ENCODE data around the gene CD300C. TPM values are rescaled to one million over a fixed set of nuclear protein-coding genes. Genes with fewer than 3 reads are reported as not detected.

CD300C gene
- total RNA-seq, 1 donor from 2014 or later = 0.16 TPM

DNA sequence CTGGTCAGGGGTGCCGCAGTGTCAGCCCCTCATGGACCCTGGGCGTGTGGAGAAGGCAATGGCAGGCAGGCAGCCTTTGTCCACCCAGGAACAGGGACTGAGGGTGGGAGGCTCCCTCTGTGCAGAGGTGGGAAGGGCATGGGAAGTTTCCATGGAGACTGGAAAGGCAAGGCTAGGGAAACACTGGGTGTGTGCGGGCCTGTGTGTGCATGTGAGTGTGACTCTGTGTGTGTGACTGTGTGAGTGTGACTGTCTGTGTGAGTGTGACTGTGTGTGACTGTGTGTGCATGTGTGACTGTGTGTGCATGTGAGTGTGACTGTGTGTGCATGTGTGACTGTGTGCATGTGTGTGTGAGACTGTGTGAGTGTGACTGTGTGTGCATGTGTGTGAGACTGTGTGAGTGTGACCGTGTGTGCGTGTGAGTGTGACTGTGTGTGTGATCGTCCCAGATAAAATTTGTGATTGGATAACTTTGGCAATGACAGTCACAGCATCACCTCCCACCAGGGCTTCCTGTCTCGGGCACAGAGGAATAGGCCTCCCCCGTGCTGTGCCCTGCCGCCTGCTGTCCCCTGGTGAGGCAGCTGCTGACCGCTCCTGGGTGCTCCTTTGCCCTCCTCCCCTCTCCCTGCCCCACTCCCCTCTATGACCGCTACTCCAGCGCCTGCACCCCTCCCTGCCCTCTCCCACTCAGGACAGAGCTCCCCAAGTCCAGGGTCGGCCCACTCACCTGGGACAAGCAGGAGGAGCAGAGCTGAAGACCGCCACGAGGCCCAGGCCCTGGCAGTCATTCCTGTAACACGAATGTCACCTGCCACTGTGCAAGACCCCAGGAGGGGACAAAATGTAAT is 698 bp downstream of the CD300C start:
- H3K36me3 Mint-ChIP-seq (ENCODE audit: low read depth) = no peaks in the 10 kb centered on the region
- peaks cover 4% of the 10 kb centered on the region for H3K4me1 Mint-ChIP-seq
- DNase-seq = no peak
- intact Hi-C loops (cut with micrococcal nuclease) = no loop called here
- TF ChIP-seq, protein P1, sequence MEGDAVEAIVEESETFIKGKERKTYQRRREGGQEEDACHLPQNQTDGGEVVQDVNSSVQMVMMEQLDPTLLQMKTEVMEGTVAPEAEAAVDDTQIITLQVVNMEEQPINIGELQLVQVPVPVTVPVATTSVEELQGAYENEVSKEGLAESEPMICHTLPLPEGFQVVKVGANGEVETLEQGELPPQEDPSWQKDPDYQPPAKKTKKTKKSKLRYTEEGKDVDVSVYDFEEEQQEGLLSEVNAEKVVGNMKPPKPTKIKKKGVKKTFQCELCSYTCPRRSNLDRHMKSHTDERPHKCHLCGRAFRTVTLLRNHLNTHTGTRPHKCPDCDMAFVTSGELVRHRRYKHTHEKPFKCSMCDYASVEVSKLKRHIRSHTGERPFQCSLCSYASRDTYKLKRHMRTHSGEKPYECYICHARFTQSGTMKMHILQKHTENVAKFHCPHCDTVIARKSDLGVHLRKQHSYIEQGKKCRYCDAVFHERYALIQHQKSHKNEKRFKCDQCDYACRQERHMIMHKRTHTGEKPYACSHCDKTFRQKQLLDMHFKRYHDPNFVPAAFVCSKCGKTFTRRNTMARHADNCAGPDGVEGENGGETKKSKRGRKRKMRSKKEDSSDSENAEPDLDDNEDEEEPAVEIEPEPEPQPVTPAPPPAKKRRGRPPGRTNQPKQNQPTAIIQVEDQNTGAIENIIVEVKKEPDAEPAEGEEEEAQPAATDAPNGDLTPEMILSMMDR (IDR thresholded peaks at IDR 0.05) = no peak
- no peak for ATAC-seq (ENCODE audit: low read depth)
- H3K9me3 Mint-ChIP-seq = no peaks in the 10 kb centered on the region
- CTCF ChIA-PET = no interaction called here
- H3K27me3 Mint-ChIP-seq = peaks cover 3% of the 10 kb centered on the region
- POLR2A ChIA-PET = interaction anchor here (0.5 to 0.7 kb wide), 2 partner anchors 10 to 12 kb away, joined by 3 to 6 read pairs; no protein-coding TSS in a partner anchor
- H3K4me3 Mint-ChIP-seq = no peak overlapping the region
- H3K27ac Mint-ChIP-seq = no peak overlapping the region

- Mint-ChIP-seq H3K4me1 (peaks cover 4% of the 10 kb centered on the region), H3K27me3 (peaks cover 3% of the 10 kb centered on the region), H3K9me3 (no peaks in the 10 kb centered on the region), H3K4me3 (no peak overlapping the region), H3K36me3 (ENCODE audit: low read depth) (no peaks in the 10 kb centered on the region), H3K27ac (no peak overlapping the region)
- ATAC-seq (ENCODE audit: low read depth) = no peak
- TF ChIP-seq, protein P1 (IDR thresholded peaks at IDR 0.05) = no peak
- POLR2A ChIA-PET = no interaction called here
- CTCF ChIA-PET = no interaction called here
- DNase-seq = no peak
- intact Hi-C loops (cut with micrococcal nuclease) = no loop called here
Observed at GRCh38 chr17:74543891-74544760, 1.8 kb downstream of the CD300C start.

- no peaks in the 10 kb centered on the region for H3K9me3 Mint-ChIP-seq
- peaks cover 3% of the 10 kb centered on the region for H3K27me3 Mint-ChIP-seq
- H3K4me3 Mint-ChIP-seq = no peak overlapping the region
- H3K36me3 Mint-ChIP-seq (ENCODE audit: low read depth) = no peaks in the 10 kb centered on the region
- peaks cover 4% of the 10 kb centered on the region for H3K4me1 Mint-ChIP-seq
- intact Hi-C loops (cut with micrococcal nuclease) = no loop called here
- ChIA-PET CTCF (no interaction called here), POLR2A (no interaction called here)
- TF ChIP-seq, protein P1 (IDR thresholded peaks at IDR 0.05) = no peak
- no peak for DNase-seq
- no peak for ATAC-seq (ENCODE audit: low read depth)
- H3K27ac Mint-ChIP-seq = no peak overlapping the region
Observed at GRCh38 chr17:74543406-74543805, 2.5 kb downstream of the CD300C start.

DNA sequence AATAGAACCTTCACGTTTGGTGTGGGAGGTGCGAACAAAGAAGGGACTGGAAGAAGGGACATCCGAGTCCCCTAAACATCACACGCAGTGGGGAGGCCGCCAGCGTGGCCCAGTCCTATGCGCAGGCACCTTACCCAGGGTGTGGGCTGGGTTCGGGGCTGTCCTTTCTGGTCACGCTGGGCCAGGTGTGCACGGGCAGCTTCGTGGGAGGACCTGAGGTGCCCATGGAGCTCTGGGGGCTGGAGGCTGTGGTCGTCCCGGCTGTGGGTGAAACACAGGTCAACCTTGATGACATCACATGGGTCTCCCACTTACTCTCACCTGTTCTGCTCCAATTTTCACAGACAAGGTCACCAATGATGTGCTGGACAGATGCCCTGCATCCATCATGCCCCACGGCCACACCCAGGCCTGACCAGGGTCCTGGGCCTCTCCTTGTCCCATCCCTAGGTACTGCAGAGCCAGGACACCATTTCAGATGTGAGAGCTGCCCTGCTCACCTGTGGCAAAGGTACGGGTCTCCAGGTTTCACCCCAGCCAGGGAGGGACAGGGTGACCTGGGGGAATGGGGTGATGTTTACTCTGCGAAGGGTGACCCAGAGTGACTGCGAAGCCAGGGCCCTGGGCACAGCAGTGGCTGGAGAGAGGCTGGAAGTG is 3.1 kb downstream of the CD300C start:
- no peak overlapping the region for H3K4me3 Mint-ChIP-seq
- ChIA-PET CTCF (no interaction called here), POLR2A (no interaction called here)
- H3K27me3 Mint-ChIP-seq = peaks cover 3% of the 10 kb centered on the region
- H3K4me1 Mint-ChIP-seq = peaks cover 4% of the 10 kb centered on the region
- no peak for ATAC-seq (ENCODE audit: low read depth)
- no peak overlapping the region for H3K27ac Mint-ChIP-seq
- intact Hi-C loops (cut with micrococcal nuclease) = no loop called here
- no peaks in the 10 kb centered on the region for H3K36me3 Mint-ChIP-seq (ENCODE audit: low read depth)
- no peaks in the 10 kb centered on the region for H3K9me3 Mint-ChIP-seq
- TF ChIP-seq, protein P1 (IDR thresholded peaks at IDR 0.05) = no peak
- no peak for DNase-seq
